ENCODE measurements around the gene ZNF483.
"Not testable (repeated sequence)": the region's sequence is repeated elsewhere in the genome, so short reads cannot be mapped to it uniquely, and the experiment has no call there.

The ZNF483 gene

GRCh38 chr9:111525056-111525977, at the start of gene ZNF483:
Gene ZNF483 (plus strand): TSS chr9:111525179. CDS start chr9:111527396, 2,217 bp downstream.
- peak; percentile 70 to 79 for DNase-seq

DNA sequence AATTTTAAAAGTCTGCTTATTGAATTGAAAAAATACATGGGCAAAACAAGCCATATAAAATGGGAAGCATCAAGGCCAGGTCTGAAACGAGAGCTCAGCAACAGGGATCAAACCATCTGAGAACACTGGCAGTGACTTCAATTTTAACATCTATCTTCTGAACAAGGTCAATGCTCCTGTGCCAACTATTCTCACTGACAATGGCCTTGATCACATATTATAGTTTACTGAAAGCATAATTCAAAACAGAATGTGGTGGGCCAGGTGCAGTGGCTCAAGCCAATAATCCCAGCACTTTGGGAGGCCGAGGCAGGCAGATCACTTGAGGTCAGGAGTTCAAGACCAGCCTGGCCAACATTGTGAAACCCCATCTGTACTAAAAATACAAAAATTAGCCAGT, 49.8 kb upstream of the ZNF483 start:
- DNase-seq = no peak

GRCh38 chr9:111477677-111478076, 47.3 kb upstream of the ZNF483 start:
- no peak for DNase-seq

DNA sequence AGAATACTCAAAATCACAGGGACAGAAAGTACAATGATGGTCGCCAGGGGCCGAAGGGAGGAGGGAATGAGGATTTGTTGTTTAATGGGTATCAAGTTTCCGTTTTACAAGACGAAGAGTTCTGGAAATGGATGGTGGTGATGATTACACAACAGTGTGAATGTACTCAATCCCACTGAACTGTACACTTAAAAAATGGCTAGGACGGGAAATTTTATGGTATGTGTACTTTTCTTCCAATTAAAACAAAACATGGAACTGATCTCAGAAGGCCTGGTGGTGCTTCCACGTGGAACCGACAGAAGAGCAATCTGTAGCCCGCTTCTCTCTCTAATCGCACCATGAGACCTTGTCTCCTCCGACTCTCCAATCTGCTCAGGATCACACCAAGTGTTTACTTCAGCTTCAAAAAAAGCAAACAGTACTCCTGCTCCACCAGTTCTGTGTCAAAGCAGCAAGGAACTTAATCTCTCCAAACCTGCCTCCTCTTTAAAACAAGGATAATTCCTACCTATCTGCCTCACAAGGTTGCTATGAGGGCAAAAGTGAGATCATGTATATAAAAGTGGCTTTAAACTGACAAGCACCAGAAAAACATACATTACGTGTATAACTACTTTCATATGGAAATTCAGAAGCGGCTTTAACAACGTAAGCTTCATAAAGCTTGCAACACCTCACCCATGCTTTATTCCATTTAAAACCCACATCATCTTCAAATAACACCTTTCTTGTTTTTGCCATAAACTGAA, 42.9 kb upstream of the ZNF483 start:
- no peak for DNase-seq

DNA sequence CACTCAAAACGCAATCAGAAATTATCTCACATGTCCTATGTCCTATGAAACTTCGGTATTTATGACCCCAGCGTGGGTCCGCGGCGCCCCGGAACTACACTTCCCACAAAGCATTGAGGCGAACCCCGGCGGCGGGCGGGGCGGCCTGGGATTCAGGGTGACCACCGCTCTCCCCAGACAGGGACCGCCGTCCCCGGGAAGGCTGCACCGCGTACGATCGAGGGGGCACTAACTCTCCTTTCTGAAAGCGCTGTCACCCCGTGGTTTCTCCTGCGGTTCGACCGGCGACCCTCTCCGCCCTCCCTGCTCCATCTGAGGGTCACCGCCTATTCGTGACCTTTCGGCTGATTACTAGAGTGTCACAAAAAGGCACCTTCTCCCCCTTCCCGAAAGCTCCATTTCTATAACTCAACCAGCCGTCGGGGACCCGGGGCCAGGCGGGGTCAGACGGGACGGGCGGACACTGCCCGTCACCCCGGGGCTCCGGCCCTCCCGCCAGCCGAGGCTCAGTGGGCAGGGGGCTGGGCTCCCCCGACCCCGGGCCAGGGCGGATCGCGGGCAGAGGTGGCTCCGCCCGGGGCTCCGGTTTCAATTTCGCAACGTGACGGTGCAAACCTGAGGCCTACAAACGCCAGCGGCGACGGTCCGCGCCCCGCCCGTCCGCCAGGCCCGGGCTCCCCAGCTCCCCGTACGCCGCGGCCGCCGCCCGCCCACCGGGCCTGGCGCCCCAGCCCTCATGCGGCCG, 42.1 kb upstream of the ZNF483 start:
- DNase-seq = peak; percentile 66 to 71

GRCh38 chr9:111483439-111483857, 41.5 kb upstream of the ZNF483 start:
- peak; percentile 52 to 60 for DNase-seq

DNA sequence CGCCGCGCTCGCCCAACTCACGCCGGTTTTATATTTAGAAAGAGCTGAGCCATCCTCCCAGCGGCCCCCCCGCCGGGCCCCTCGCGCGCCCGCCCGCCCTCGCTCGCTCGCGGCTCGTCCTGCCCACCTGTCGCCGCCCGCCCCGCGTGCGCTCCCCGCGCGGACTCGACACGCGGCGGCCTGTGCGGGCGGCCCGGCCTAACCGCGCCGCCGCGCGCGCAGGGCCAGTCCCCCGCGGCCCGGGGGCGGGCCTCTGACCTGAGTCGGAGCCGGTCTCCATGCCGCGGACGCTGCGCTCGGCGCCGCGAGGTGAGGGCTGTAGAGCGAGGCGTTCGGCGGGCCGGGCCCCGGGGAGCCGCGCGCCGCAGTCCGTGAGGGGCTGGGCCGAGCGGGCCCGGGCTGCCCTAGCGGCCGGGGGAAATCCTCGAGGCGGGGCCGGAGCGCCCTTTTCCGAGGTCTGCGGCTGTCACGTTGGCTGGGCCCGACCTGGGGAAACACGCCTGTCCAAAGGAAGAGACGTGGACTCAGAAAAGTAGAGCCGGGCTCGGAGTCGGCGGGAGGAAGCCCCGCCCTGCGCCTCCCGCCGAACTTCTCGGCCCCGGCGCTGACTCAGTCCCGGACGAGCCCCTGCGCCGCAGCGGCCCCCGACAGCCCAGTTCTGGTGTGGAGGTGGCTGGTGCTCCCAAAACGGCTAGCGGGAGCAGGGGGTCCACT, 41.0 kb upstream of the ZNF483 start, which contains the start of gene ECPAS:
TSS of gene ECPAS (minus strand) at position 526 of the 714 bp plus-strand sequence. CDS start 11,465 bp downstream, outside the sequence.
- DNase-seq = peak; percentile 68 to 79

- no peak for DNase-seq
Observed at GRCh38 chr9:111484572-111484894, 40.4 kb upstream of the ZNF483 start.

- DNase-seq = not testable (repeated sequence)
Observed at GRCh38 chr9:111497196-111497595, 27.8 kb upstream of the ZNF483 start.

- DNase-seq = no peak
Observed at GRCh38 chr9:111501005-111501562, 23.9 kb upstream of the ZNF483 start.

DNA sequence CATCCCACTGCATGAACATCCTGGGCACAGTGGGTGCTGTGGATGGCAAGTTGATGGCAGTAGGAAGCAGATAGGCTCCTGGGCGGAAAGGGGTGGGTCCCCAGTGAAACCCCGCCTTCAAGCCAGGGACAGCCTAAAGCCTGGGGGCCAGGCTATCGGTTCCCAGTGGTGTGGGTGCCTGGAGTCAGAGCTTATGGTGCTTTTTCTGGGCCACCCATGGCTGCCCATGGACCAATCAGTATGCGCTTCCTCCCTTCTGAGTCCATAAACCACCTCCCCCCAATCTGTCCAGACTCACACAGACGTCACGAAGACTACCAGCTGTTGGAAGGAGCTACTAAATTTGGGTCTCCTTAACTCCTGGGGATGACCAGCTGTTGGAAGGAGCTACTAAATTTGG, 23.3 kb upstream of the ZNF483 start:
- DNase-seq = no peak

DNA sequence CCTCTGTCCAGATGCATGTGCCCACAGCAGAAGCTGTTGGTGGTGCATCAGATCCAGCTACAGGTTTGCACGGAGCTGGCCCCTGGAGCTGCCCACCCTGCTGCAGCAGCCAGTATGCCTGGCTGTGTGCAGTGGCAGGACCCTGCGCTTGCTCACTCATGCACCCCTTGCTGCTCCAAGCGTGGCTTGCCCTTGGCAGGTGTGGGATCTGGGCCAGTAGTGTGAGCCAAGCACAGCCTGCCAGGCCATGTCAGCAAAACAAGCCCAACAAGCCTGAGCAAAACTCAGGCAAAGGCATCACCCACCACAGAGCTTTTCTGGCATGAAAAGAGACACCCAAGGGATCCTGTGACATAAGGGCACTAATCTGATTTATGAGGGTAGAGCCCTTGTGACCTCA, 22.5 kb upstream of the ZNF483 start:
- no peak for DNase-seq

DNA sequence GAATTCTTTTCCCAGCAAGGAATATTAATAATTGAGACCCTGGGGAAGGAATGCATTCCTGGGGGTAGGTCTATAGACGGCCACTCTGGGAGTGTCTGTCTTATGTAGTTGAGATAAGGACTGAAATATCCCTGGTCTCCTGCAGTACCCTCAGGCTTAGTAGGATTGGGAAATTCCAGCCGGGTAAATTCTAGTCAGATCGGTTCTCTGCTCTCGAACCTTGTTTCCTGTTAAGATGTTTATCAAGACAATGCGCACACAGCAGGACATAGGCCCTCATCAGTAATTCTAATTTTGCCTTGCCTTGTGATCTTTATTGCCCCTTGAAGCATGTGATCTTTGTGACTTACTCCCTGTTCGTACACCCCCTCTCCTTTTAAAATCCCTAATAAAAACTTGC, 13.4 kb upstream of the ZNF483 start:
- DNase-seq = not testable (repeated sequence)

GRCh38 chr9:111514967-111515366, 10.0 kb upstream of the ZNF483 start:
- DNase-seq = no peak

DNA sequence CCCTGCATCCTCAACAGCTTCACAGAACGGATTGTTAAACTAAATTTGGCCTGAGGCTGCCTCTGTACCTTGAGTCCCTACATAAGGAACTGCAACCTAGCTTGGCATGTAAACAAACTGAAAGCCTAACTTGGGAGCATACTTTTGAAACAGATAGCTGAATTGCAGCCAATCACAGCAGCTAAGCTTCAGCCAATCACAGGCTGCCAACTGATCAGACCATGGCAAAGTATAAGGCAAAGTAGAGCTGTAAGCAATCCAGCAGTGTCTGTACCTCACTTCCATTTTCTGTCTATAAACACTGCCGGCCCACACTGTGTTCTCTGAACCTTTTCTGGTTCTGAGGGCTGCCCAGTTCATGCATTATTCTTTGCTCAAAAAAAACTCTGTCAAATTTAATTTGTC, 8.9 kb upstream of the ZNF483 start:
- no peak for DNase-seq

GRCh38 chr9:111524731-111525055, 286 bp upstream of the ZNF483 start:
- no peak for DNase-seq

- no peak for DNase-seq
Observed at GRCh38 chr9:111527347-111527746, 2.4 kb downstream of the ZNF483 start.

DNA sequence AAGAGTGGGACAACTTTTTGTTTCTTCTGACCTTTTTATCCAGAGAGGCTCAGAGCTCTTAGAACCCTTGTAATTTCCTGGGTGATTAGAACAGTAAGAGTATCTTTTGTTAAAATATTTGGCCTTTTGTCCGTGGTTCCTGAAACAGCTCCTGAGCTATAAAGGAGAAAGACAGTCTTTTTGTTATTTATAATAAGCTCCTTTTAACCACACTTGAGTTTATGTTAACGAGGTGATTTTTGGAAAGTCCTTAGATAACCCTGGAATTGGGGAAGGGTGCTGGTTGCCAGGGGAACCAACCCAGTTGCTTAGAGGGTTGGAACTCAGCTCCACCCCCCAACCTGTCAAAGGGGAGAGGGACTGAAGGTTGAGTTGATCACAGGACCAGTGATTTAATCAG, 4.8 kb downstream of the ZNF483 start:
- DNase-seq = no peak

- no peak for DNase-seq
Observed at GRCh38 chr9:111531716-111532115, 6.7 kb downstream of the ZNF483 start.

GRCh38 chr9:111533099-111533790, 8.3 kb downstream of the ZNF483 start:
- no peak for DNase-seq

DNA sequence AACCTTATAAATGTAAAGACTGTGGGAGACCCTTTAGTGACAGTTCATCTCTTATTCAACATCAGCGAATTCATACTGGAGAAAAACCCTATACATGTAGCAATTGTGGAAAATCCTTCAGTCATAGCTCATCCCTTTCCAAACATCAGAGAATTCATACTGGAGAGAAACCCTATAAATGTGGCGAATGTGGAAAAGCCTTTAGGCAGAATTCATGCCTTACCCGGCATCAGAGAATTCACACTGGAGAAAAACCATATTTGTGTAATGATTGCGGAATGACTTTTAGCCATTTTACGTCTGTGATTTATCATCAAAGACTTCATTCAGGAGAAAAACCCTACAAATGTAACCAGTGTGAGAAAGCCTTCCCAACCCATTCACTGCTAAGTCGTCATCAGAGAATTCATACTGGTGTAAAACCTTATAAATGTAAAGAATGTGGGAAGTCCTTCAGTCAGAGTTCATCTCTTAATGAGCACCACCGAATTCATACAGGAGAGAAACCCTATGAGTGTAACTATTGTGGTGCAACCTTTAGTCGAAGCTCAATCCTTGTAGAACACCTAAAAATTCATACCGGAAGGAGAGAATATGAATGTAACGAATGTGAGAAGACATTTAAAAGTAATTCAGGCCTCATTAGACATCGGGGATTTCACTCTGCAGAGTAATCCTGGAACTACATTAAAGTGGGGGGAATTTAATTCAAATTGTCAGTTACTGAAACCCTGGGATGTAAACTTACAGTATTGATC, 17.7 kb downstream of the ZNF483 start:
- DNase-seq = no peak
